Endothelial cell of umbilical vein (primary cell): ENCODE measurements around the gene NPLOC4. TPM values are rescaled to one million over a fixed set of nuclear protein-coding genes. Genes with fewer than 3 reads are reported as not detected.

Experiments used
- BruUV-seq: library from RNA; stranded (reverse); fragments of 400-500 nt; replicated peaks from 2 replicates; lab custom pipeline; 2021; lab: Mats Ljungman, UMichigan
- CTCF ChIA-PET: fragments of 300-600, 350-600 bp; sonication (Branson Sonifier 250); formaldehyde crosslinking; loops from one replicate; lab custom pipeline; 2021; ENCODE audit warnings: antibody characterized with exemption, inconsistent platforms; lab: Charles Lee
- POLR2A ChIA-PET: fragments of 300-600, 350-600 bp; sonication (Branson Sonifier 250); formaldehyde crosslinking; loops from one replicate; lab custom pipeline; 2021; ENCODE audit warnings: antibody characterized with exemption, inconsistent platforms; lab: Charles Lee
- DNase-seq: peaks from one replicate; pipeline ENCODE4 v3.0.0-alpha.2; 2011; ENCODE audit warnings: low read depth, low spot score
- FAIRE-seq: peaks from 2 replicates; lab custom pipeline; 2011; peaks lifted over from hg19 to GRCh38; lab: Jason Lieb, UNC
- H2AFZ ChIP-seq: 2 replicates; pipeline ENCODE4 v1.6.0; 2012; ENCODE audit warnings: low read depth, low read length, control low read depth, inconsistent platforms
- H3K27ac ChIP-seq: 2 replicates; pipeline ENCODE4 v1.5.1; 2011; ENCODE audit warnings: low read depth, mild to moderate bottlenecking, control low read depth, low read length, moderate library complexity; ENCODE audit not compliant: insufficient read depth
- H3K27me3 ChIP-seq, 2 experiments: 2 replicates each; pipeline versions ENCODE4 v1.6.0 to v1.6.1; 2011; ENCODE audit warnings: low read length in 2 of 2, mixed read lengths in 1 of 2; ENCODE audit not compliant: control insufficient read depth in 2 of 2, insufficient read depth in 2 of 2
- H3K36me3 ChIP-seq, 2 experiments: 2 replicates in 1 of 2; 3 replicates in 1 of 2; pipeline ENCODE4 v1.5.1; 2011; ENCODE audit warnings: low read length in 2 of 2, mild to moderate bottlenecking in 1 of 2, moderate library complexity in 1 of 2; ENCODE audit not compliant: control insufficient read depth in 2 of 2, insufficient read depth in 2 of 2; ENCODE audit errors: extremely low read depth in 1 of 2
- H3K4me1 ChIP-seq: 3 replicates; pipeline ENCODE4 v1.5.1; 2011; ENCODE audit warnings: mild to moderate bottlenecking, low read length; ENCODE audit not compliant: control insufficient read depth, insufficient read depth; ENCODE audit errors: extremely low read depth
- H3K4me2 ChIP-seq: 2 replicates; pipeline ENCODE4 v1.6.1; 2011; ENCODE audit warnings: low read length, control low read depth, mixed read lengths; ENCODE audit not compliant: insufficient read depth
- H3K4me3 ChIP-seq, 3 experiments: fragments of 200-600 bp in 1 of 3; sonication (generic), shearing (Covaris generic) in 1 of 3; replicated peaks in 1 of 3; 2 replicates each; pipeline ENCODE4 v1.5.1; 2011 to 2016; ENCODE audit warnings: control low read depth in 3 of 3, low read length in 3 of 3, mild to moderate bottlenecking in 2 of 3, inconsistent platforms in 1 of 3, low read depth in 1 of 3, moderate library complexity in 1 of 3; ENCODE audit not compliant: insufficient read depth in 1 of 3
- H3K79me2 ChIP-seq: 2 replicates; pipeline ENCODE4 v1.6.0; 2012; ENCODE audit warnings: low read length, inconsistent platforms; ENCODE audit not compliant: control insufficient read depth, insufficient read depth
- H3K9ac ChIP-seq: replicated peaks from 2 replicates; pipeline ENCODE3; 2011; ENCODE audit warnings: low read length, control low read depth; ENCODE audit not compliant: insufficient read depth; ENCODE audit errors: extremely low read depth
- H3K9me1 ChIP-seq: replicated peaks from 3 replicates; pipeline ENCODE4 v1.6.0; 2011; ENCODE audit warnings: mild to moderate bottlenecking, low read length; ENCODE audit not compliant: control insufficient read depth, insufficient read depth; ENCODE audit errors: extremely low read depth
- H3K9me3 ChIP-seq: replicated peaks from 2 replicates; pipeline ENCODE4 v1.5.1; 2012; ENCODE audit warnings: low read length, inconsistent platforms; ENCODE audit not compliant: control insufficient read depth, insufficient read depth
- H4K20me1 ChIP-seq: replicated peaks from 2 replicates; pipeline ENCODE3; 2011; ENCODE audit warnings: mild to moderate bottlenecking, low read length; ENCODE audit not compliant: control insufficient read depth, insufficient read depth; ENCODE audit errors: extremely low read depth
- FOS ChIP-seq: IDR thresholded peaks from 2 replicates; pipeline ENCODE4 v1.6.1; 2011; ENCODE audit warnings: mild to moderate bottlenecking, low read length, moderate library complexity, borderline replicate concordance; ENCODE audit not compliant: insufficient read depth
- GATA2 ChIP-seq: IDR thresholded peaks from 2 replicates; pipeline ENCODE4 v1.7.0; 2011; ENCODE audit warnings: low read depth, mild to moderate bottlenecking, moderate library complexity, mixed read lengths, low read length; ENCODE audit not compliant: insufficient read length, insufficient read depth
- JUN ChIP-seq: IDR thresholded peaks from 2 replicates; pipeline ENCODE4 v1.6.1; 2011; ENCODE audit warnings: borderline replicate concordance, low read depth; ENCODE audit not compliant: insufficient read length, insufficient read depth
- MYC ChIP-seq: IDR thresholded peaks from one replicate; pipeline ENCODE4 v1.6.1; 2011; ENCODE audit warnings: mild to moderate bottlenecking, low read depth, low read length
- POLR2A ChIP-seq: IDR thresholded peaks from 2 replicates; pipeline ENCODE4 v1.6.1; 2012; ENCODE audit warnings: low read depth, mild to moderate bottlenecking, control low read depth, low read length
- POLR2AphosphoS5 ChIP-seq: IDR thresholded peaks from 2 replicates; pipeline ENCODE4 v1.6.1; 2012; ENCODE audit warnings: low read depth, mild to moderate bottlenecking, control low read depth, low read length, moderate library complexity; ENCODE audit not compliant: insufficient read depth
- dilution Hi-C: fragments of 300-500 bp; cut with MboI; formaldehyde crosslinking; loops from one replicate; pipeline ENCODE4 v1.15.0; 2019; ENCODE audit warnings: low sequenced_read_pairs; ENCODE audit not compliant: extremely low pct_ligation_motif_present
- intact Hi-C: fragments of 100-400 bp; cut with micrococcal nuclease; formaldehyde crosslinking; loops from one replicate; pipeline ENCODE4 v1.10.0; 2022
- polyA plus RNA-seq, 4 experiments: library from polyadenylated mRNA; depleted of rRNA in 3 of 4; stranded (reverse) in 3 of 4; unstranded in 1 of 4; fragments of >200 nt; gene quantifications; 2 replicates each; pipeline versions ENCODE4 v1.2.1 to v1.2.3, GENCODE V29; 2011 to 2012; ENCODE audit warnings: missing spikeins in 1 of 4
- total RNA-seq: library from RNA; stranded (reverse); gene quantifications from 2 replicates; pipeline ENCODE4 v1.2.3, GENCODE V29; 2021

Gene NPLOC4
- total and polyA plus RNA-seq, 2 donors (not counting 3 experiments of a cell fraction or from before 2014, with no cell fraction given): 150 to 175 TPM

DNA sequence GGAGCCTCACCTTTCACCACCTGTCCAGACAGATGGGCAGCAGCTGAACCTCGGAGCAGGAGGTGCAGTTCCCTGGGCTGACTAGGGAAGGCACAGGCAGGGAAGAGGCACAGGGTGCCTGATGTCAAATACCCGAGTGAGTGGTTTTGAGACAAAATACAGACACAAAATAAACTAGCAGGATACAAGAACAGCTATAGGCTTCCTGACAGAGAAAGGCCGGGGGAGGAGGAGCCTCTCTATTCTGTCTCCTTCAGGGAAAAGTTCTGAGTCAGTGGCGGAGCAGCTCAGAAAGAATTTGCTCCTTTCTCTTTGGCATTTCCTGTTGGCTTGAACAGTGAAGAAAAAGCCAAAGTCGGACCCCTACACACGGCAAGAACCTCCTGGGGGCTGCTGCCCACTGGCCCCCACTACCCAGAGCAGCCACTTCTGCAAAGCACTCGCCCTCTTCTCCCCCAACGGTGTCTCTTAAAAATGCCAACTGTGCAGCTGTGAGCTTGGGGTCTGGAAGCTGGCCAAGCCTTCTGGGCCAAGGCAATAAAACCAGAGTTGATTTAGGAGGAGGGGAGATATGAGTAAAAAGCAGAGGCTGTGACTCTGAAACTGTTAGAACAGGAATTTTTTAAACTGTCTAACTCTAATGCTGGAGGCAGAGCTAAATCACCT, 70.3 kb downstream of the NPLOC4 start:
- Histone ChIP-seq H3K4me1 (peaks cover 60% of the 10 kb centered on the region), H3K27me3 (no peaks in the 10 kb centered on the region), H4K20me1 (no peaks in the 10 kb centered on the region), H3K4me2 (peak overlapping the region; percentile 84), H3K9me1 (no peaks in the 10 kb centered on the region), H3K4me3 (peak overlapping the region in 1 of 3 experiments; percentile 27), H3K9ac (peak overlapping the region; percentile 85), H3K79me2 (peaks cover 20% of the 10 kb centered on the region), H3K36me3 (peaks cover 27 to 28% of the 10 kb centered on the region in 2 experiments), H2AFZ (no peak overlapping the region), H3K9me3 (no peaks in the 10 kb centered on the region), H3K27ac (peak overlapping the region; percentile 96)
- ChIA-PET POLR2A (interaction anchor here (0.7 to 1.4 kb wide), 11 partner anchors 9 to 55 kb away, joined by 3 to 6 read pairs (median 4); partner anchors contain the start of gene FAAP100), CTCF (interaction anchor here (0.9 to 2.6 kb wide), 11 partner anchors 9 to 314 kb away, joined by 3 to 23 read pairs (median 7); partner anchors contain the start of gene FAAP100)
- DNase-seq (peak; percentile 97), FAIRE-seq (peak; percentile 100)
- peak; percentile 81 for TF ChIP-seq POLR2A
- peak; percentile 74 for TF ChIP-seq POLR2AphosphoS5
- TF ChIP-seq FOS: peak; percentile 79
- peak; percentile 77 for TF ChIP-seq JUN
- TF ChIP-seq GATA2: no peak
- no TSS peak for BruUV-seq
- dilution Hi-C loops (no loop called here), intact Hi-C loops (loop anchor here (1.0 to 5.0 kb wide), 6 partner anchors 8 to 54 kb away; partner anchors contain the start of gene ACTG1)

- no peak overlapping the region for H2AFZ ChIP-seq
- BruUV-seq: no TSS peak
- H3K4me1 ChIP-seq: peaks cover 69% of the 10 kb centered on the region
- no peaks in the 10 kb centered on the region for H3K9me1 ChIP-seq
- H3K9me3 ChIP-seq: no peaks in the 10 kb centered on the region
- TF ChIP-seq MYC: no peak
- dilution Hi-C loops: no loop called here
- intact Hi-C loops: loop anchor here (5.0 kb wide), 1 partner anchor 37 kb away; no protein-coding TSS in a partner anchor
- no peak overlapping the region for H3K4me3 ChIP-seq
- no peaks in the 10 kb centered on the region for H4K20me1 ChIP-seq
- POLR2A ChIA-PET: no interaction called here
- peaks cover 20% of the 10 kb centered on the region for H3K79me2 ChIP-seq
- H3K36me3 ChIP-seq: peaks cover 18 to 19% of the 10 kb centered on the region in 2 experiments
- H3K4me2 ChIP-seq: peak overlapping the region; percentile 80
- FAIRE-seq (no peak), DNase-seq (no peak)
- no peaks in the 10 kb centered on the region for H3K27me3 ChIP-seq
- CTCF ChIA-PET: interaction anchor here (1.0 to 2.6 kb wide), 3 partner anchors 10 to 36 kb away, joined by 3 to 16 read pairs (median 4); no protein-coding TSS in a partner anchor
- H3K9ac ChIP-seq: peak overlapping the region; percentile 85
- peak overlapping the region; percentile 96 for H3K27ac ChIP-seq
These were observed 71.7 kb downstream of the NPLOC4 start for GRCh38 chr17:81565231-81565630.
